ENCODE data around the gene STARD4.

The STARD4 gene

GRCh38 chr5:111518777-111519176 lies 6.4 kb upstream of the STARD4 start:
- H3K4me3 ChIP-seq (ENCODE audit: low read length): no peak overlapping the region
- H3K4me1 ChIP-seq (ENCODE audit: control insufficient read depth, insufficient read depth, low read length): peaks cover under 1% of the 10 kb centered on the region
- H3K27me3 ChIP-seq (ENCODE audit: control insufficient read depth, insufficient read depth, low read length): no peaks in the 10 kb centered on the region
- no peak overlapping the region for H3K9ac ChIP-seq (ENCODE audit: low read depth, low read length)
- H3K9me3 ChIP-seq (replicated peaks; ENCODE audit: low read length): no peaks in the 10 kb centered on the region
- no peaks in the 10 kb centered on the region for H3K36me3 ChIP-seq (ENCODE audit: insufficient read depth, low read length)
- no peak overlapping the region for H3K4me2 ChIP-seq (ENCODE audit: low read length)

- Histone ChIP-seq H3K9me3 (replicated peaks; ENCODE audit: low read length) (no peaks in the 10 kb centered on the region), H3K4me3 (ENCODE audit: low read length) (no peak overlapping the region), H3K4me1 (ENCODE audit: control insufficient read depth, insufficient read depth, low read length) (peaks cover 4% of the 10 kb centered on the region), H3K27me3 (ENCODE audit: control insufficient read depth, insufficient read depth, low read length) (no peaks in the 10 kb centered on the region), H3K4me2 (ENCODE audit: low read length) (no peak overlapping the region), H3K9ac (ENCODE audit: low read depth, low read length) (no peak overlapping the region), H3K36me3 (ENCODE audit: insufficient read depth, low read length) (no peaks in the 10 kb centered on the region)
These were observed 5.6 kb upstream of the STARD4 start for GRCh38 chr5:111517853-111518501.

GRCh38 chr5:111514087-111514486 lies 1.8 kb upstream of the STARD4 start:
- Histone ChIP-seq H3K27me3 (ENCODE audit: control insufficient read depth, insufficient read depth, low read length) (no peaks in the 10 kb centered on the region), H3K9me3 (replicated peaks; ENCODE audit: low read length) (no peaks in the 10 kb centered on the region), H3K4me3 (ENCODE audit: low read length) (no peak overlapping the region), H3K4me1 (ENCODE audit: control insufficient read depth, insufficient read depth, low read length) (peaks cover 18% of the 10 kb centered on the region), H3K4me2 (ENCODE audit: low read length) (no peak overlapping the region), H3K36me3 (ENCODE audit: insufficient read depth, low read length) (no peaks in the 10 kb centered on the region), H3K9ac (ENCODE audit: low read depth, low read length) (no peak overlapping the region)

DNA sequence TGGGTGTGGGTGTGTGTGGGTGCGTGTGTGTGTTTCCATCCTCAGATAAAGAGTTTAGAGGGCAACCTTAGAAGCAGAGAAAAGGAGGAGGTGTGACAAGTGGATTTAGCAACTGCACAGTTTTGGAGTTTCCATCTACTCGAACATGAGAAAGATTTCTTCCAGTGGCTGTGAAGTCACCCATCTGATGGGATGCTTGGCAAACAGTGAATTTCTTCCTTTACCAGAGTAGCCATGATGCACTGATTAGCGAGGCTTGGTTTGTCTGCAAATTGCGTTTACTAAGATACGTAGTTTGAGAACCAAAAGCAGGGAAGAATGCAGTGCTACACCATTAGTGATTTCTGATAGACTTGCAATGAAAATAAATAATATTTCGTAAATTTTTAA lies 791 bp upstream of the STARD4 start:
- H3K27me3 ChIP-seq (ENCODE audit: control insufficient read depth, insufficient read depth, low read length): no peaks in the 10 kb centered on the region
- H3K9me3 ChIP-seq (replicated peaks; ENCODE audit: low read length): no peaks in the 10 kb centered on the region
- peak overlapping the region; percentile 91 for H3K9ac ChIP-seq (ENCODE audit: low read depth, low read length)
- H3K4me1 ChIP-seq (ENCODE audit: control insufficient read depth, insufficient read depth, low read length): peaks cover 18% of the 10 kb centered on the region
- H3K36me3 ChIP-seq (ENCODE audit: insufficient read depth, low read length): no peaks in the 10 kb centered on the region
- H3K4me2 ChIP-seq (ENCODE audit: low read length): peak overlapping the region; percentile 89
- H3K4me3 ChIP-seq (ENCODE audit: low read length): peak overlapping the region; percentile 94

GRCh38 chr5:111511831-111512374 lies 432 bp downstream of the STARD4 start:
- Histone ChIP-seq H3K27me3 (ENCODE audit: control insufficient read depth, insufficient read depth, low read length) (no peaks in the 10 kb centered on the region), H3K9ac (ENCODE audit: low read depth, low read length) (peak overlapping the region; percentile 91), H3K9me3 (replicated peaks; ENCODE audit: low read length) (no peaks in the 10 kb centered on the region), H3K4me3 (ENCODE audit: low read length) (peak overlapping the region; percentile 94), H3K4me2 (ENCODE audit: low read length) (peak overlapping the region; percentile 89), H3K4me1 (ENCODE audit: control insufficient read depth, insufficient read depth, low read length) (peaks cover 18% of the 10 kb centered on the region), H3K36me3 (ENCODE audit: insufficient read depth, low read length) (no peaks in the 10 kb centered on the region)

DNA sequence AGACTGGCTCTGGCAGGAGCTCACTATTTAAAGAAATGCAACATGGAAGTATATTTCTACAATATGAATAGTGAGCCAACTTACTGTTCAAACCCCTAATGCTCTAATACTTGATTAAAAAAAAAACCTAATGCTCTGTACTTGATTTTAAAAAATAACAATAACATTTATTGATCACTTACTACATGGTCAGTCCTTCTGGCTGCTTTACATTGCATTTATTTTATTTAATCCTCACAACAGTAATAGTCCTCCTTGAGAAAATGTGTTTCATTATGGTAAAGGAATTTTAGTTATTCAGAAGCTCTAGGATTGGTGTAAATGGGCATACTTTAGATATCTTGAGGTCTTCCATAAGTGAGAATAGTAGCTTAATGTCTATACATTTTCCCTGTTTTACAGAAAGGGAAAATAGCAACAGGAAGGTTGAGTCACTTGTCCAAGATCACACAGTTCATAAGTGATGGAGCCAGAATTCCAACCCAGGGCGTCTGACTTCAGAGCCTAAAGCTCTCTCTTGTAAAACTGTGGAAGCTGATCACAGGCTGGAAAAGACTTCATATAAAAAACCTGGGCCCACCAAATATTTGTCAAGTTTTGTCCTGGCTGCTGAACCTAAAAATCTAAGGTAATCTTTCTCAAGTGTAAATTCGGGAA lies 1.0 kb downstream of the STARD4 start:
- Histone ChIP-seq H3K9me3 (replicated peaks; ENCODE audit: low read length) (no peaks in the 10 kb centered on the region), H3K9ac (ENCODE audit: low read depth, low read length) (peak overlapping the region; percentile 91), H3K4me3 (ENCODE audit: low read length) (peak overlapping the region; percentile 94), H3K4me2 (ENCODE audit: low read length) (peak overlapping the region; percentile 89), H3K4me1 (ENCODE audit: control insufficient read depth, insufficient read depth, low read length) (peaks cover 18% of the 10 kb centered on the region), H3K36me3 (ENCODE audit: insufficient read depth, low read length) (no peaks in the 10 kb centered on the region), H3K27me3 (ENCODE audit: control insufficient read depth, insufficient read depth, low read length) (no peaks in the 10 kb centered on the region)

- Histone ChIP-seq H3K4me3 (ENCODE audit: low read length) (peak overlapping the region; percentile 1), H3K36me3 (ENCODE audit: insufficient read depth, low read length) (peaks cover 10% of the 10 kb centered on the region), H3K9me3 (replicated peaks; ENCODE audit: low read length) (no peaks in the 10 kb centered on the region), H3K4me1 (ENCODE audit: control insufficient read depth, insufficient read depth, low read length) (peaks cover 31% of the 10 kb centered on the region), H3K4me2 (ENCODE audit: low read length) (peak overlapping the region; percentile 89), H3K9ac (ENCODE audit: low read depth, low read length) (no peak overlapping the region), H3K27me3 (ENCODE audit: control insufficient read depth, insufficient read depth, low read length) (no peaks in the 10 kb centered on the region)
These were observed 3.2 kb downstream of the STARD4 start for GRCh38 chr5:111509119-111509518.

GRCh38 chr5:111507276-111507675 lies 5.1 kb downstream of the STARD4 start:
- Histone ChIP-seq H3K4me1 (ENCODE audit: control insufficient read depth, insufficient read depth, low read length) (peaks cover 44% of the 10 kb centered on the region), H3K4me2 (ENCODE audit: low read length) (no peak overlapping the region), H3K9ac (ENCODE audit: low read depth, low read length) (no peak overlapping the region), H3K36me3 (ENCODE audit: insufficient read depth, low read length) (peaks cover 10% of the 10 kb centered on the region), H3K27me3 (ENCODE audit: control insufficient read depth, insufficient read depth, low read length) (no peaks in the 10 kb centered on the region), H3K9me3 (replicated peaks; ENCODE audit: low read length) (no peaks in the 10 kb centered on the region), H3K4me3 (ENCODE audit: low read length) (no peak overlapping the region)

- peaks cover 38% of the 10 kb centered on the region for H3K4me1 ChIP-seq (ENCODE audit: control insufficient read depth, insufficient read depth, low read length)
- H3K9me3 ChIP-seq (replicated peaks; ENCODE audit: low read length): no peaks in the 10 kb centered on the region
- H3K27me3 ChIP-seq (ENCODE audit: control insufficient read depth, insufficient read depth, low read length): no peaks in the 10 kb centered on the region
- H3K36me3 ChIP-seq (ENCODE audit: insufficient read depth, low read length): peaks cover 23% of the 10 kb centered on the region
- H3K4me2 ChIP-seq (ENCODE audit: low read length): no peak overlapping the region
- H3K4me3 ChIP-seq (ENCODE audit: low read length): no peak overlapping the region
- H3K9ac ChIP-seq (ENCODE audit: low read depth, low read length): no peak overlapping the region
These were observed 7.2 kb downstream of the STARD4 start for GRCh38 chr5:111505096-111505495.

- H3K27me3 ChIP-seq (ENCODE audit: control insufficient read depth, insufficient read depth, low read length): no peaks in the 10 kb centered on the region
- peaks cover 30% of the 10 kb centered on the region for H3K4me1 ChIP-seq (ENCODE audit: control insufficient read depth, insufficient read depth, low read length)
- H3K36me3 ChIP-seq (ENCODE audit: insufficient read depth, low read length): peaks cover 37% of the 10 kb centered on the region
- H3K9me3 ChIP-seq (replicated peaks; ENCODE audit: low read length): no peaks in the 10 kb centered on the region
- no peak overlapping the region for H3K4me3 ChIP-seq (ENCODE audit: low read length)
- no peak overlapping the region for H3K4me2 ChIP-seq (ENCODE audit: low read length)
- peak overlapping the region; percentile 25 for H3K9ac ChIP-seq (ENCODE audit: low read depth, low read length)
These were observed 9.4 kb downstream of the STARD4 start for GRCh38 chr5:111502956-111503355.

- Histone ChIP-seq H3K36me3 (ENCODE audit: insufficient read depth, low read length) (peaks cover 51% of the 10 kb centered on the region), H3K4me2 (ENCODE audit: low read length) (no peak overlapping the region), H3K9me3 (replicated peaks; ENCODE audit: low read length) (no peaks in the 10 kb centered on the region), H3K4me1 (ENCODE audit: control insufficient read depth, insufficient read depth, low read length) (peaks cover 11% of the 10 kb centered on the region), H3K9ac (ENCODE audit: low read depth, low read length) (no peak overlapping the region), H3K4me3 (ENCODE audit: low read length) (no peak overlapping the region), H3K27me3 (ENCODE audit: control insufficient read depth, insufficient read depth, low read length) (no peaks in the 10 kb centered on the region)
These were observed 14.0 kb downstream of the STARD4 start for GRCh38 chr5:111498346-111498745.

DNA sequence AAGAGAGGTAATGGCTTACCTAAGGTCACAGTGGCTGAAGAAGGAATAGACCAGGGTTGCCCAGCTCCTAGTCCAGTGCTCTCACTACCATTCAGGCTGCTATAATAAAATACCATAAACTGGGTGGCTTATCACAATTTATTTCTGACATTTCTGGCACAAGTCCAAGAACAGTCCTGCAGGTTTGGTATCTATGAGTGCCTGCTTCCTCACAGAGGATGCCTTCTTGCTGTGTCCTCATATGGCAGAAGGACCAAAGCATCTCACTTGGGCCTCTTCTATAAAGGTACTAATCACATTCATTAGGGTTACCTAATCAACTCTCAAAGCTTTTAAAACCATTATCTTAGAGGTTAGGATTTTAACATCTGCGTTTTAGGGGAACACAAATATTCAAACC lies 17.2 kb downstream of the STARD4 start:
- H3K4me1 ChIP-seq (ENCODE audit: control insufficient read depth, insufficient read depth, low read length): no peaks in the 10 kb centered on the region
- H3K4me2 ChIP-seq (ENCODE audit: low read length): no peak overlapping the region
- H3K27me3 ChIP-seq (ENCODE audit: control insufficient read depth, insufficient read depth, low read length): no peaks in the 10 kb centered on the region
- peaks cover 46% of the 10 kb centered on the region for H3K36me3 ChIP-seq (ENCODE audit: insufficient read depth, low read length)
- no peaks in the 10 kb centered on the region for H3K9me3 ChIP-seq (replicated peaks; ENCODE audit: low read length)
- H3K9ac ChIP-seq (ENCODE audit: low read depth, low read length): no peak overlapping the region
- H3K4me3 ChIP-seq (ENCODE audit: low read length): no peak overlapping the region

Data from skeletal muscle satellite cell (primary cell).